OCI-M2 (cell line): ENCODE measurements around the gene TBX10.
"Not testable (repeated sequence)": the region's sequence is repeated elsewhere in the genome, so short reads cannot be mapped to it uniquely, and the experiment has no call there.

Experiments
- DNase-seq: peaks from one replicate; lab custom pipeline; 2025; ENCODE audit not compliant: unreplicated experiment; lab: John Stamatoyannopoulos, UW

The TBX10 gene

GRCh38 chr11:67664696-67665540, 25.4 kb upstream of the TBX10 start:
- no peak for DNase-seq

DNA sequence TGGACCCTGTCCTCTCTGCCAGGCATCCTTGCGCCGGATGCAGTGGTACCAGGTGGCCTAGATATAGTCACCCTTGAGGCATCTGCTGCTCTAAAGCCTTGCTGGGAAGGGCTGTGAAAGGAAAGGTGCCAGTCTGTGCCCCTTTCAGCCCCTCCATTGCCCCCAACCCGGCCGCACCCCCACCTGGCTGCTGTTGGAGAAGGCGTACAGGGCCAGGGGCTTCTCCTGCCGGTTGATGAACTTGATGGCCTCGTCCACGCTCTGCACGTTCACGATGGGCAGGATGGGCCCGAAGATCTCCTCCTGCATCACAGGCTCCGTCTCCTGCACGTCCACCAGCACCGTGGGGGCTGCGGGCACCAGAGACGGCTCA, 24.6 kb upstream of the TBX10 start:
- DNase-seq: no peak

DNA sequence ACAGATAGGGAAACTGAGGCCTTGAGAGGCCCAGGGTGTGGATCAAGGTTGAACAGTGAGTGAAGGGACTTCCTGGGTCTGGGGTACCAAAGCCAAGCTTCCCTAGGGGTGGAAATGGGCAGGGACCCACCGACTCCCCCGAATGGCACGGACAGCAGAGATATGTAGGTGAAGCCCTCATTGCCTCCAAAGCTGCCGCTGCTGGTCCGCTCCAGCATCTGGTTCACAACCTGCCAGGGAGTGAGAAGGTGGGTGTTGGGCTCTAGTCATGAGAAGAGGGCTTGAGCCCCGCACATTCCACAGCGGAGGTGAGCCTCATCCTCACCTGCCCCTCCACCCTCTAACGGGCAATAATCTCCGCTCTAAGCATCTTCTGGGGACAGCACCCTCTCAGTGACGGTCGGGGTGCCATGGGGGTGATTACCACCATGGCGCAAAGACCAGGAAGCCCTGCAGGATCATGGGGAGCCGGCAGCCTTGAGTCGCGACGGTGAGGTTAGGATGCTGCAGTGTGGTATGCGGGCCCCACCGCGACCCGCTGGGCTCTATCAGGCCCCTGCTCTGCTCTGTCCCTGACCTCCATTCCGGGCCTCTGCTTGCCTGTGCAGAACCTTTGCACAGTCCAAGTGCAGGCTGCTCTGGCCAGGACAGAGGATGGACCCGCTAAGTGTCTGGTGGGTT, 24.1 kb upstream of the TBX10 start:
- DNase-seq: no peak

DNA sequence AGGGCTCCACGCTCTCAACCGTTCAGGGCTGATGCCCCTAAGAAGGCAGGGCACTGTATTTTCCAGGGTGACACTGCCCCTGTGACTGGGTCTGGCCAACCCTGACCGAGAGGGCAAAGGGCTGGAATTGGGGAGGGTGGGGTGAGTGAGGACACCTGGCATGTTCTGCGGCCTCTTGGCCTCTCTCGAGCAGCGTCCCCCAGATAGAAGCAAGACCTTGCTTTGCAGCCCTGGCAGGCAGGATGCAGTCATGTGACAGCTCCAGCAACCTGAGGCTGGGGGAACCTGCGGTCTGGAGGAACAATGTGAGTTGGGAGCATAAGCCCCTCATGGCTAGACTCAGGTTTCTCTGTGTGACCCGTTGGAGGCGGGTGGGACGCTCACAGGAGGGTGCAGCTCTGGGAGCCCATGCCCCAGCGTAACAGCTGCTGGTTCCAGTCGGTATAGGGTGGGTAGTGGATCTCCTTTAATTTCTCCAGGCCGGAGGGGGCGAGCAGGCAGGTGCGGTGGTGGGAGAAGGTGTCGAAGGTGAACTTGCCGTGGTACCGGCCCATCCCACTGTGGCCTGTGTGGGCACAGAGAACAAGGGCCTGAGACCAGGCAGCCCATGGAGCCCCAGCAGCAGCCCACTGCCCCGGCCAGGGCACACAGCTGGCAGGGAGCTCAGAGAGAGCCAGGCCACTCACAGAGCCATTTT, 23.4 kb upstream of the TBX10 start:
- no peak for DNase-seq

DNA sequence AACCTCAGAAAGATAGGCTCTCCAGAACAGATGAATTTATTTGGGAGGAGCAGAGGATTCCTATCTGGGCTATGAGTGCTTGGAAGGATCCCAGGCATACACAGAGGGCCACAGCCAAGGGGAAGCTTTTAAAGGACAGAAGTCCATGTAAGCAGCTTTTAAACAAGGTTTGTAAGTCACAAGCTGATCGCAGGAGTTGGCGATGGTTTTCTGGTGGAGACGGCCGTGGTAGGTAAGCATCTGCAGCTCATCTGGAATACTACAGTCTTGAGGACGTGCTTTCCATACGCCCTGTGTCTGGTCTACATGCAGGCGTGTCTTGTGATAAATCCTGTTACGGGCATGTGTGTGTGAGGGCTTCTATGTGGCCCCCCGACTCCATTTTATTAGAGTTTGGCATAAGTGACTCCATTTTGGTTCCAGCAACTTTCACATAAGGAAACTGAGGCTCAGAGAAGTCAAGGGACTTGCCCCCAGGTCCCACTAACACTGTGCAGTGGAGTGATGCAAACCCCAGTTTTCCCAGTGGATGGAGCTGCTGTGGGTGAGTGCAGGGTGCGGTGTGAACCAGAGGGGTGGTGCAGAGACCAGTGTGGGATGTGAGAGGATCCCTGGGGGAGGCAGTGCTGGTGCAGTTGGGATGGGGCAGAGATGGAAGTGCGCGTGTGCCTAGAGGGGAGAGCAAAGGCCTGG, 22.7 kb upstream of the TBX10 start:
- no peak for DNase-seq

DNA sequence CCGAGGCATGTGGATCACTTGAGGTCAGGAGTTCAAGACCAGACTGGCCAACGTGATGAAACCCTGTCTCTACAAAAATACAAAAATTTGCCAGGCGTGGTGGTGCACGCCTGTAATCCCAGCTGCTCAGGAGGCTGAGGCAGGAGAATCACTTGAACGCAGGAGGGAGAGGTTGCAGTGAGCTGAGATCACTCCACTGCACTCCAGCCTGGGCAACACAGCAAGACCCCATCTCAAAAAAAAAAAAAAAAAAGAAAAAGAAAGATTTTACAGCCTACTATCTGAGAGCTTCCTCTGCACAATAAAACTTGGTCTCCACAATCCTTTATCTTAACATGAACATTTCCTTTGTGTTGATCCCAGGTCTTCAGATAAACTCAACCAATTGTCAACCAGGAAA, 21.2 kb upstream of the TBX10 start:
- DNase-seq: not testable (repeated sequence)

DNA sequence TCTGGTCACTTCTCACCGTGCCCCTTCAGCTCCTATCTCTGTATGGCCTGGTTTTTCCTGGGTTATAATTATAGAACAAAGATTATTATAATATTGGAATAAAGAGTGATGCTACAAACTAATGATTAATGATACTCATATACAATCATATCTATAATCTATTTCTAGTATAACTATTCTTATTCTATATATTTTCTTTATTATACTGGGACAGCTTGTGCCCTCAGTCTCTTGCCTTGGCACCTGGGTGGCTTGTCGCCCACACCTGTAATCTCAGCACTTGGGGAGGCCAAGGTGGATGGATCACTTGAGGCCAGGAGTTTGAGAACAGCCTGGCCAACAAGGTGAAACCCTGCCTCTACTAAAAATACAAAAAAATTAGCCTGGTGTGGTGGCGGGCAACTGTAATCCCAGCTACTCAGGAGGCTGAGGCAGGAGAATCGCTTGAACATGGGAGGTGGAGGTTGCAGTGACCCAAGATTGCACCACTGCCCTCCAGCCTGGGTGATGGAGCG, 20.1 kb upstream of the TBX10 start:
- DNase-seq: not testable (repeated sequence)

DNA sequence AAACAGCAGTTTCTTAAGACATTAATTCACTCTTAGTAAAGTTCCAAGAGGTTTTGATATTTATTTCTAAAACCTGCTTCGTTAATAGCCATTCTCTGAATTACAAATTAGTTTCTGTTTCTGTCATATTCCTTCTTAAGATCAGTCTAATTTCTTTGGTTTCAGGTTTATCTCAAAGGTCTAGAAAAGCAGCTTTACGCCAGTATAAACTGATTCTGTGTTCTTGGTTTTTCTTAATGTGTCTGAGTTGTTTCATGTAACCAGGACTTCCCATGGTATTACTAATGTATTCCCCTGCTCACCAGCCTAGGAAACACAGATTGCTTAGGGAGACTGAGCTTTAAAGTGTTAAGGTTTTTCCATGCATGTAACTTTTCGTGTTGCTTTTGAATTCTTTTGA, 17.7 kb upstream of the TBX10 start:
- DNase-seq: no peak

DNA sequence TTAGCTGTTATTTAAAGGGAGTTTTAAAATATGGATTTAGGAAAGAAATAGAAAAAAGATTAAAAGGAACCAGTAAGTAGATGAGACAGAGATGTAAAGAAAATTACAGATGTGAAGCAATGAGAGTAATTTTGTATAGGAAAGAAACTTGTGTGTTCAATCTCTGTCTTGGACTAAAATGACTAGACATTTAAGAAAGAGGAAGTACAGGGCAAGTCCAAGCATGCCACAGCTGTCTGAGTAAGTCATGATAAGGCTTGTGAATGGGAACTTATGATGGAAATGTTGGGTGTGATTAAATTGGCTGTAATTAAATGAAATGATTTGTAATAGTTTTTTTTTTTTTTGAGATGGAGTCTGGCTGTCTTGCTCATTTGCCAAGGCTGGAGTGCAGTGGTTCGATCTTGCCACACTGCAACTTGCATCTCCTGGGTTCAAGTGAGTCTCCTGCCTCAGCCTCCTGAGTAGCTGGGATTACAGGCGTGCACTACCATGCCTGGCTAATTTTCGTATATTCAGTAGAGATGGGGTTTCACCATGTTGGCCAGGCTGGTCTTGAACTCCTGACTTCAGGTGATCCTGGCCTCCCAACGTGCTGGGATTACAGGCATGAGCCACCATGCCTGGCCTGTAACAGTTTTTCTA, 16.8 kb upstream of the TBX10 start:
- no peak for DNase-seq

GRCh38 chr11:67654225-67654624, 14.7 kb upstream of the TBX10 start:
- DNase-seq: no peak

DNA sequence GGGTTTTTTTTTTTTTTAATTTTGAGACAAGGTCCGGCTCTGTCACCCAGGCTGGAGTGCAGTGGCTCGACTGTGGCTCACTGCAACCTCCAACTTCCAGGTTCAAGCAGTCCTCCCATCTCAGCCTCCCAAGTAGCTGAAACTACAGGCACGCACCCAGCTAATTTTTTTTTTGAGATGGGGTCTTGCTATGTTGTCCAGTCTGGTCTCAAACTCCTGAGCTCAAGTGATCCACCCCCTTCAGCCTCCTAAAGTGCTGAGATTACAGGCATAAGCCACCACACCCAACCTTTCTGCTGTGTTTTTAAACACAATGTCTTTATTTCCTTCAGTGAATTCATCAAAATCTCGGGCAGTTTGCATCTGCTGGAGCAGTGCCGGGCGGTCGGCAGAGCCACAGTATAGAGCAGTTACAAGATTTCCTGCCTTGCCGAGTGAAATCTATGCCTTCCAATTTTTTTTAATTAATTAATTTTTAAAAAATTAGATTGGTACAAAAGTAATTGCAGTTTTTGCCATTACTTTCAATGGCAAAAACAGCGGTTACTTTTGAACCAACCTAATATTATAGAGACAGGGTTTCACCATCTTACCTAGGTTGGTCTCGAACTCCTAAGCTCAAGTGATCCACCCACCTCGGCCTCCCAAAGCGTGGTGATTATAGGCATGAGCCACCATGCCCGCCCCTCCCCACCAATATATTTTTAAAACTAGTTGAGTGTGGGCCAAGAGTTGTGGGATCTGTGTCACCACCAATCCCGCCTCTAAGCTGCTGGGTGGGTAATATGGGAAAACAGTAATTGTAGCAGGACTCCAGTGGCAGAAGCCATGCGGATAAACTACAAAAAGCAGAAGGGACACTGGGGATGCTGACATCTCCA, 13.6 kb upstream of the TBX10 start:
- DNase-seq: no peak

DNA sequence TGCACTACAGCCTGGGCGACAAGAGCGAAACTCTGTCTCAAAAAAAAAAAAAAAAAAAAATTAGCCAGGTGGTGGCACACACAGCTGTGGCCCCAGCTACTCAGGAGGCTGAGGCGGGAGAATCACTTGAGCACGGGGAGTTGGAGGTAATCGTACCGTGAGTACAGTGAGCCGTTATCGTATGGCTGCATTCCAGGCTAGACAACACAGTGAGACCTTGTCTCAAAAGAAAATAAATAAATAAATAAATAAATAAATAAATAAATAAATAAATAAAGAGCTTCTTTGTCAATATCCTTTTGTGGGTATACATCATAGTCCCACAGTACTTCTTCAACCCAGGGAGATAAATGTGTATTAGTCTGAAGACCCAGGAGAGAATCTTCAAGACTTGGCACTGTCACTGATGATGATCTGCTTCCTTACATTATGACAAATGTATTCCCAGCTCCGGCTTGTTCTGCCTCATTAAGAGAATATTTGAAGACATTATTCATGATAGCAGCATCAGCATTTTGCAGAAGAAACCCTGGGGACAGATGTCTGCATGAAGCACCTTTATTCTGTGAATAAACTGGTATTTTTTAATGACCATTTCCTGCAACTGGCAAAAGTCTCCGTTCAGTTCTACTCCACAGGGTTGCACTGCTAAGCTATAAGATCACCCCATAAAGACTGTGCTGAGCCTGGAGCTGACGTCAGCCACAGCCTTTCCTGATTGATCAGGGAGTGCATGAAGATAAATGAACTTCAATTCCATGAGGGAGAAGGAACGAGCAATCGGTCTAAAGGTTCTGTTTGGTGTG, 12.6 kb upstream of the TBX10 start:
- DNase-seq: no peak

DNA sequence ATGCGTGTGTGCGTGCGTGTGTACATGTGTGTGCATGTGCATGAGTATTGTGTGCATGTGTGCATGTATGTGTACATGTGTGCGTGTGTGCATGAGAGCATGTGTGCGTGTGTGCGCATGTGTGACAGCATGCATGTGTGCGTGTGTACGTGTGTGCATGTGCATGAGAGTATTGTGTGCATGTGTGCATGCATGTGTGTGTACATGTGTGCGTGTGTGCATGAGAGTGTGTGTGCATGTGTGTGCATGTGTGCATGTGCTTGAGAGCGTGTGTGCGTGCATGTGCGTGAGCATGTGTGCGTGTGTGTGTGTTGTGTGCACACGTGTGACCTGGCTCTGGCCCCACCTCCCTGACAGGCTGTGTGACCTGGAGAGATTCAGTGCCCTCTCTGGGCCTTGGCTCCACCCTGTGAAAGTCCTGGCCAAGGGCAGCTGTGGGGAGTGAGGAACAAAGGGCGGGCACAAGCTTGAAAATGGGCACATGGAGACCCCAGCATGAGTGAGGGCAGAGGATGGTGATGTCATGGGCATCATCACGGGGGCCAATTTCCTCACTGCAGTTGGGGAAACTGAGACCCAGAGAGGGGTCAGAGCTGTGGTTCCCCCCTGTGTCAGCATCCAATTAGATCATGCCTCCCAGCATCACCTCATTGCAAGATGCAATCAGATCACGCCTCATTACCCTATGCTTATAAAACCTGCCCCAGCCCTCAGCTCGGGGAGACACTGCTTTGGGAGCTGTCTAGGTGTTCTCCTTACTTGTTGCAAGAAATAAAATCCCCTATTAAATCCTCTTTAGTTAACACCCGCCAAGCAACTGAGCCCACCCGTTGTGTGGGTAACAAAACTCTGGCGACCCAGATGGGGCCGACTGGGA, 10.3 kb upstream of the TBX10 start:
- DNase-seq: no peak

GRCh38 chr11:67648796-67649613, 9.4 kb upstream of the TBX10 start:
- DNase-seq: no peak

DNA sequence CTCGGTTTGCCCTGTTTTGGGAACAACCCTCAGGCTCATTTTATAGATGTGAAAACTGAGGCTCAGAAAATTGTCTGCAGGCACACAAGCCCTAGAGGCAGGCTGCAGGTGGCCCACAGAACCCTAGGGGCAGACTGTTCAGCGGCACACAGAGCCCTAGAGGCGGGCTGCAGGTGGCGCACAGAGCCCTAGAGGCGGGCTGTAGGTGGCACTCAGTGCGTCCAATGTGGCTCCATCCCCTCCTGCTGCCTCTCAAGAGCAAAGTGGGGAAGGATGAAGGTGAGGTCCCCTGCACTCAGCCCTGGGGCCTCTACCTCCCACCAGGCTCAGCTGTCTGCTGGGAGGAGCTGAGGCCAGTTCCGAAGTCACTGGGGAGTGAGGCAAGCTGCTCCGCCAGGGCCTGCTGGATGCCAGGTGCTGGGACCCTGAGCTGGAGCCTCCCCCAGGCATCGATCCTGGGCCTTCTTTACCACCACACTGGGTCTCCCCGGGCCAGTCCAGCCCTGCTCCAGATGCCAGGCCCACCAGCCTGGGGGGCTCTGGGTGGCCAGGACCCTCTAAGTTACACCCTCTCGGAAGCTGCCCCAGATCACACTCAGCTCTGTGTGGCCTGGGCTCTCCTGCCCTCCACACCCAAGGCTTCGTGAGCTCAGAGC, 8.7 kb upstream of the TBX10 start:
- DNase-seq: no peak

DNA sequence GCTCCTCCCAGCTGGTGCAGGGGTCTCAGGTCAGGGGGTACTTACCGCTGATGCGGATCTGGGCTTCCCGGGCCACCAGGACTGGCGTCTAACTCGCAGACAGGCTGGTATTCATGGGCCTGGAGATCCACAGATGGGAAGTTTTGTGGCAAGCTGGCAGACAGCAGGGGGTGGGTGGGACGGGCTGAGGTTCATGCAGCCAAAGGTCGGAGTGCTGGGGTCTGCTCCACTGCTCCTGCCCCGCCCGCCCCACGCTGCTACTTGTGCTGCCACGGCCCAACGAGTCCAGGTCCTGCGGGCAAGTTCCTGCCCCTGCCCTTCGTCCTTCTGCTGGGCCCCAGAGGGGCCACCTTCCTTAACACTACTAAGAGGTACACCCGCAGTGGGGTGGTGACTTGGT, 7.9 kb upstream of the TBX10 start:
- DNase-seq: no peak
